Smooth muscle cell (in vitro differentiated cells): ENCODE results near the gene THG1L. TPM values are rescaled to one million over a fixed set of nuclear protein-coding genes. Genes with fewer than 3 reads are reported as not detected.

Experiments used
- DNase-seq: peaks from one replicate; lab custom pipeline; 2025; ENCODE audit not compliant: unreplicated experiment; lab: John Stamatoyannopoulos, UW
- H2AFZ ChIP-seq: fragments of 200-600 bp; sonication (generic); 2 replicates; pipeline ENCODE4 v1.6.0; 2016; ENCODE audit warnings: antibody characterized with exemption, low read depth, mild to moderate bottlenecking
- H3F3A ChIP-seq: fragments of 200-600 bp; sonication (generic); 2 replicates; pipeline ENCODE4 v1.6.0; 2017; ENCODE audit warnings: antibody characterized with exemption, low read depth
- H3K27ac ChIP-seq: fragments of 200-600 bp; sonication (generic); 2 replicates; pipeline ENCODE4 v1.5.1; 2016; ENCODE audit warnings: low read depth, mild to moderate bottlenecking
- H3K27me3 ChIP-seq: fragments of 200-600 bp; sonication (generic); 2 replicates; pipeline ENCODE4 v1.6.1; 2016; ENCODE audit warnings: low read depth, mild to moderate bottlenecking
- H3K36me3 ChIP-seq: fragments of 200-600 bp; sonication (generic); 2 replicates; pipeline ENCODE4 v1.5.1; 2016; ENCODE audit warnings: low read depth
- H3K4me1 ChIP-seq: fragments of 200-600 bp; sonication (generic); 2 replicates; pipeline ENCODE4 v1.5.1; 2016; ENCODE audit warnings: low read depth
- H3K4me2 ChIP-seq: fragments of 200-600 bp; sonication (generic); 2 replicates; pipeline ENCODE4 v1.6.0; 2016; ENCODE audit warnings: mild to moderate bottlenecking
- H3K4me3 ChIP-seq: fragments of 200-600 bp; sonication (generic); 2 replicates; pipeline ENCODE4 v1.5.1; 2016; ENCODE audit warnings: mild to moderate bottlenecking
- H3K79me2 ChIP-seq: fragments of 200-600 bp; sonication (generic); 2 replicates; pipeline ENCODE4 v1.6.0; 2016; ENCODE audit warnings: low read depth, mild to moderate bottlenecking
- H3K9ac ChIP-seq: fragments of 200-600 bp; sonication (generic); 2 replicates; pipeline ENCODE4 v1.6.0; 2016; ENCODE audit warnings: low read depth
- H3K9me3 ChIP-seq: fragments of 200-600 bp; sonication (generic); replicated peaks from 2 replicates; pipeline ENCODE4 v1.5.1; 2016; ENCODE audit warnings: low read depth
- H4K20me1 ChIP-seq: fragments of 200-600 bp; sonication (generic); 2 replicates; pipeline ENCODE4 v1.6.0; 2016; ENCODE audit warnings: low read depth
- WGBS: methylation state at CpG from one replicate; pipeline ENCODE4 v1.1.7; 2016; ENCODE audit warnings: low lambda C conversion rate; 5-methylcytosine and 5-hydroxymethylcytosine counted together
- polyA plus RNA-seq: library from polyadenylated mRNA; unstranded; fragments of >200 nt; fragmentation: Nextera tagmentation; extraction: Ambion mirVana; gene quantifications from 2 replicates; pipeline ENCODE4 v1.2.1, GENCODE V29; 2016
- total RNA-seq: library from RNA; depleted of rRNA; stranded (reverse); fragments of >200 nt; gene quantifications from 2 replicates; pipeline ENCODE4 v1.2.3, GENCODE V29; 2014
- TF ChIP-seq, protein P1 (sequence below): fragments of 200-600 bp; sonication (generic); IDR thresholded peaks from 2 replicates; pipeline ENCODE4 v1.5.1; 2017; ENCODE audit warnings: borderline replicate concordance, mild to moderate bottlenecking, antibody characterized with exemption; ENCODE audit not compliant: insufficient read depth, poor library complexity, severe bottlenecking

The THG1L gene
- total and polyA plus RNA-seq, 2 experiments from 2014 or later: 4.4 to 6.5 TPM

- Histone ChIP-seq H4K20me1 (no peaks in the 10 kb centered on the region), H3K79me2 (no peaks in the 10 kb centered on the region), H3K4me1 (peaks cover 5% of the 10 kb centered on the region), H3K36me3 (no peaks in the 10 kb centered on the region), H3F3A (no peaks in the 10 kb centered on the region), H3K9ac (no peak overlapping the region), H3K27ac (no peak overlapping the region), H3K9me3 (no peaks in the 10 kb centered on the region), H2AFZ (no peak overlapping the region), H3K27me3 (no peaks in the 10 kb centered on the region), H3K4me3 (no peak overlapping the region), H3K4me2 (no peak overlapping the region)
- TF ChIP-seq, protein P1, sequence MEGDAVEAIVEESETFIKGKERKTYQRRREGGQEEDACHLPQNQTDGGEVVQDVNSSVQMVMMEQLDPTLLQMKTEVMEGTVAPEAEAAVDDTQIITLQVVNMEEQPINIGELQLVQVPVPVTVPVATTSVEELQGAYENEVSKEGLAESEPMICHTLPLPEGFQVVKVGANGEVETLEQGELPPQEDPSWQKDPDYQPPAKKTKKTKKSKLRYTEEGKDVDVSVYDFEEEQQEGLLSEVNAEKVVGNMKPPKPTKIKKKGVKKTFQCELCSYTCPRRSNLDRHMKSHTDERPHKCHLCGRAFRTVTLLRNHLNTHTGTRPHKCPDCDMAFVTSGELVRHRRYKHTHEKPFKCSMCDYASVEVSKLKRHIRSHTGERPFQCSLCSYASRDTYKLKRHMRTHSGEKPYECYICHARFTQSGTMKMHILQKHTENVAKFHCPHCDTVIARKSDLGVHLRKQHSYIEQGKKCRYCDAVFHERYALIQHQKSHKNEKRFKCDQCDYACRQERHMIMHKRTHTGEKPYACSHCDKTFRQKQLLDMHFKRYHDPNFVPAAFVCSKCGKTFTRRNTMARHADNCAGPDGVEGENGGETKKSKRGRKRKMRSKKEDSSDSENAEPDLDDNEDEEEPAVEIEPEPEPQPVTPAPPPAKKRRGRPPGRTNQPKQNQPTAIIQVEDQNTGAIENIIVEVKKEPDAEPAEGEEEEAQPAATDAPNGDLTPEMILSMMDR: no peak
- DNase-seq: no peak
- 96% methylated on average over 7 of the region's 7 CpGs for WGBS
These were observed 35.2 kb downstream of the THG1L start for GRCh38 chr5:157766442-157766841.

DNA sequence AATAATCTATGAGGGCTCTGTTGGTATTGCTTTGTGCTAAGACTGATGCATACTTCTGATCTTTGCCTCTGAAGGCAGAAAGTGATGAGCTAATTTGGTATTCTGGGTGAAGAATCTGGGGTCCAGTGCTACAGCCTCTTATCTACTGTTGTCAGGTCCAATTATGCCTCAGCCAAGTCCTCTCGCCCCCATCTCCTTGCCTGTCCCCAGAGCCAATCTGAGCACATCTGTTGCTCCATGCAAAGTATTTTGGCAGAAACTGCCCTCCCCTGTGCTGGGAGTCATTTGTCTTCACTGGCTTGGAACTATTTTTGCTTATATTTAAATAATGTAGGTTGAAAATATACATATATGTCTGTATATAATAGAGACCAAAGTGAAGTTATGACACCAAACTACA is 35.7 kb downstream of the THG1L start:
- Histone ChIP-seq H3K4me2 (no peak overlapping the region), H3K27ac (no peak overlapping the region), H3K27me3 (no peaks in the 10 kb centered on the region), H3K4me1 (peaks cover 5% of the 10 kb centered on the region), H3K79me2 (no peaks in the 10 kb centered on the region), H3K9me3 (no peaks in the 10 kb centered on the region), H3K36me3 (no peaks in the 10 kb centered on the region), H3K9ac (no peak overlapping the region), H4K20me1 (no peaks in the 10 kb centered on the region), H3F3A (no peaks in the 10 kb centered on the region), H3K4me3 (no peak overlapping the region), H2AFZ (no peak overlapping the region)
- 95% methylated on average over 1 of the region's 1 CpG for WGBS
- no peak for DNase-seq
- TF ChIP-seq, protein P1: no peak

DNA sequence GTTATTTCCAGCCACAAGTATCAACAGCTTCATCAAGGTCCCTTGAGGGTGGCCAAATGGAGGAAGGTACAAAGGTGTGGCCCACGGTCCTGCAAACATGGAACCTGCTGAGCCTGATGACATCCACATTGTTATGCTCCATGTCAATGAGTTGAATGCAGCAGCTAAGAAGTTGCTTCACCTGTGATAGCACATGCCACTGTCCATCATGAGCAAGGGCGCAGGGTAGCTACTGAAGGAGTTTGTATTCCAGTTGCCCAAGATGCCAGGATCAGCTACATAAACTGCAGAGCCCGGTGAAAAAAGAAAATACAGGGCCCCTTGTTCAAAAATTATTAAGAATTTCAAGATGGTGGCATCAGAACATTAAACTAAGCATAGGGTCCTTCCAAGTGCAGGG is 36.5 kb downstream of the THG1L start:
- Histone ChIP-seq H3K4me2 (no peak overlapping the region), H3K4me1 (no peaks in the 10 kb centered on the region), H3K36me3 (no peaks in the 10 kb centered on the region), H2AFZ (no peak overlapping the region), H3F3A (no peaks in the 10 kb centered on the region), H3K79me2 (no peaks in the 10 kb centered on the region), H3K27me3 (no peaks in the 10 kb centered on the region), H3K9ac (no peak overlapping the region), H3K27ac (no peak overlapping the region), H4K20me1 (no peaks in the 10 kb centered on the region), H3K9me3 (no peaks in the 10 kb centered on the region), H3K4me3 (no peak overlapping the region)
- TF ChIP-seq, protein P1: no peak
- no peak for DNase-seq
- WGBS: 64% methylated on average over 3 of the region's 3 CpGs

DNA sequence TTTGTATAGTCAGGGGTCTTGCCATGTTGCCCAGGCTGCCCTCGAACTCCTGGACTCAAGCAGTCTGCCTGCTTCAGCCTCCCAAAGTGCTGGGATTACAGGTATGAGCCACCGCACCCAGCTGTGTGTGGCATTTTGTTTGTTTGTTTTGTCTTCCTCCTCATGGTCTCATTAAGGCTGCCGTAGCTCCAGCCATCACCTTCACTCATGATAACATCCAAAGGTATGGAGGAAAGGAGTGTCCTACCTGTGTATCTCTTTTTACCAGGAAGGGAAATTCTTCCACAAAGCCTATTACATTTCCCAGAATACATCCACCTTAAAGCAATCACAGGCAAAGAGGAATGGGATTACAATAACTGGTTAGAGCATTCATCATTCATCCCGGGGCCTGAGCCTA is 39.4 kb downstream of the THG1L start:
- Histone ChIP-seq H3K9ac (no peak overlapping the region), H3K4me2 (no peak overlapping the region), H3K4me3 (no peak overlapping the region), H3F3A (no peaks in the 10 kb centered on the region), H3K4me1 (no peaks in the 10 kb centered on the region), H3K27ac (no peak overlapping the region), H3K36me3 (no peaks in the 10 kb centered on the region), H2AFZ (no peak overlapping the region), H3K27me3 (no peaks in the 10 kb centered on the region), H3K79me2 (no peaks in the 10 kb centered on the region), H4K20me1 (no peaks in the 10 kb centered on the region), H3K9me3 (no peaks in the 10 kb centered on the region)
- DNase-seq: no peak
- 91% methylated on average over 4 of the region's 4 CpGs for WGBS
- TF ChIP-seq, protein P1: no peak
